IMR-90 (cell line): ENCODE results near the gene LAMC2. TPM values are rescaled to one million over a fixed set of nuclear protein-coding genes. Genes with fewer than 3 reads are reported as not detected.

Experiments
- ATAC-seq: fragments of 200-7000 bp; cut with Tn5 transposase; 2 replicates; pipeline ENCODE4 v1.9.1; 2020; ENCODE audit warnings: low read depth, mild to moderate bottlenecking, moderate library complexity
- BruUV-seq: library from RNA; stranded (reverse); fragments of 400-500 nt; replicated peaks from 2 replicates; lab custom pipeline; 2021; lab: Mats Ljungman, UMichigan
- CTCF ChIA-PET: fragments of 300-600 bp; formaldehyde crosslinking; extraction: SDS; loops from one replicate; lab custom pipeline; 2021; ENCODE audit warnings: antibody characterized with exemption; lab: Yijun Ruan, JAX
- POLR2A ChIA-PET: fragments of 300-600 bp; sonication (Branson Sonifier 250); formaldehyde crosslinking; loops from one replicate; lab custom pipeline; 2022; ENCODE audit warnings: antibody characterized with exemption; ENCODE audit not compliant: unreplicated experiment; lab: Charles Lee
- DNase-seq: peaks from one replicate; pipeline ENCODE4 v3.0.0; 2013
- H2AFZ ChIP-seq: replicated peaks from 2 replicates; pipeline ENCODE3; 2013; ENCODE audit warnings: low read length, mild to moderate bottlenecking; ENCODE audit not compliant: poor library complexity
- H2AK5ac ChIP-seq: 2 replicates; pipeline ENCODE4 v1.6.1; 2013; ENCODE audit warnings: low read depth, low read length, inconsistent platforms
- H2AK9ac ChIP-seq: replicated peaks from 2 replicates; pipeline ENCODE3; 2013; ENCODE audit warnings: mild to moderate bottlenecking, low read depth, low read length, moderate library complexity; ENCODE audit not compliant: poor library complexity
- H2BK120ac ChIP-seq: 2 replicates; pipeline ENCODE4 v1.6.1; 2013; ENCODE audit warnings: low read depth, low read length, inconsistent platforms
- H2BK15ac ChIP-seq: 3 replicates; pipeline ENCODE4 v1.6.1; 2013; ENCODE audit warnings: low read depth, low read length, inconsistent platforms
- H2BK20ac ChIP-seq: 2 replicates; pipeline ENCODE4 v1.6.1; 2013; ENCODE audit warnings: low read depth, mild to moderate bottlenecking, inconsistent platforms, low read length, moderate library complexity
- H2BK5ac ChIP-seq: 2 replicates; pipeline ENCODE4 v1.6.1; 2013; ENCODE audit warnings: mild to moderate bottlenecking, low read depth, low read length, inconsistent platforms; ENCODE audit not compliant: poor library complexity, severe bottlenecking
- H3K14ac ChIP-seq: replicated peaks from 2 replicates; pipeline ENCODE4 v1.6.1; 2013; ENCODE audit warnings: low read depth, low read length, inconsistent platforms
- H3K18ac ChIP-seq: 2 replicates; pipeline ENCODE4 v1.6.1; 2013; ENCODE audit warnings: low read depth, low read length, control low read depth
- H3K23ac ChIP-seq: 2 replicates; pipeline ENCODE4 v1.6.1; 2013; ENCODE audit warnings: low read depth, low read length, inconsistent platforms
- H3K27ac ChIP-seq: 2 replicates; pipeline ENCODE4 v1.5.1; 2013; ENCODE audit warnings: mild to moderate bottlenecking, control low read depth, low read length; ENCODE audit not compliant: insufficient read depth
- H3K27me3 ChIP-seq: 2 replicates; pipeline ENCODE4 v1.6.1; 2013; ENCODE audit warnings: low read length; ENCODE audit not compliant: control insufficient read depth, insufficient read depth
- H3K36me3 ChIP-seq: 2 replicates; pipeline ENCODE4 v1.6.1; 2013; ENCODE audit warnings: low read length, mixed read lengths; ENCODE audit not compliant: control insufficient read depth, insufficient read depth
- H3K4ac ChIP-seq: 2 replicates; pipeline ENCODE4 v1.6.1; 2013; ENCODE audit warnings: low read depth, low read length, inconsistent platforms
- H3K4me1 ChIP-seq: 2 replicates; pipeline ENCODE4 v1.6.1; 2013; ENCODE audit warnings: low read length, mixed read lengths; ENCODE audit not compliant: control insufficient read depth, insufficient read depth
- H3K4me2 ChIP-seq: 2 replicates; pipeline ENCODE4 v1.6.1; 2013; ENCODE audit warnings: low read depth, mild to moderate bottlenecking, control low read depth, low read length, moderate library complexity
- H3K4me3 ChIP-seq: 2 replicates; pipeline ENCODE4 v1.5.1; 2013; ENCODE audit warnings: low read depth, mild to moderate bottlenecking, control low read depth, low read length, moderate library complexity; ENCODE audit not compliant: insufficient read depth
- H3K56ac ChIP-seq: 2 replicates; pipeline ENCODE4 v1.6.1; 2013; ENCODE audit warnings: low read length, inconsistent platforms; ENCODE audit not compliant: insufficient read depth; ENCODE audit errors: extremely low read depth
- H3K79me1 ChIP-seq, 2 experiments: 2 replicates each; pipeline ENCODE4 v1.6.1; 2013; ENCODE audit warnings: low read length in 2 of 2, inconsistent platforms in 1 of 2, low read depth in 1 of 2
- H3K9ac ChIP-seq: 2 replicates; pipeline ENCODE4 v1.6.1; 2013; ENCODE audit warnings: low read depth, low read length, control low read depth
- H3K9me1 ChIP-seq: 2 replicates; pipeline ENCODE4 v1.6.1; 2013; ENCODE audit warnings: low read length, inconsistent platforms; ENCODE audit not compliant: insufficient read depth
- H3K9me3 ChIP-seq: 2 replicates; pipeline ENCODE4 v1.6.1; 2013; ENCODE audit warnings: low read length; ENCODE audit not compliant: control insufficient read depth, insufficient read depth
- H4K20me1 ChIP-seq: 2 replicates; pipeline ENCODE4 v1.6.1; 2013; ENCODE audit warnings: low read length, inconsistent platforms; ENCODE audit not compliant: insufficient read depth
- H4K5ac ChIP-seq: 2 replicates; pipeline ENCODE4 v1.6.1; 2013; ENCODE audit warnings: mild to moderate bottlenecking, low read depth, low read length, control low read depth
- H4K8ac ChIP-seq, 2 experiments: 2 replicates each; pipeline ENCODE4 v1.6.1; 2013; ENCODE audit warnings: low read depth in 2 of 2, low read length in 2 of 2, control low read depth in 1 of 2, inconsistent platforms in 1 of 2
- H4K91ac ChIP-seq: 2 replicates; pipeline ENCODE4 v1.6.1; 2013; ENCODE audit warnings: low read depth, low read length, inconsistent platforms; ENCODE audit not compliant: insufficient read depth
- FOS ChIP-seq: fragments of 150-350 bp; IDR thresholded peaks from 2 replicates; pipeline ENCODE4 v1.6.1; 2016; ENCODE audit warnings: low read depth, low read length
- MAZ ChIP-seq: IDR thresholded peaks from 2 replicates; pipeline ENCODE4 v1.6.1; 2012; ENCODE audit warnings: low read depth, mild to moderate bottlenecking, low read length, improper control_type of control experiment, moderate library complexity, borderline replicate concordance
- WGBS, 2 experiments: methylation state at CpG; one replicate each; pipeline versions ENCODE4 v1.1.5 to v1.1.7; 2013; ENCODE audit warnings: missing lambda C conversion rate in 2 of 2; ENCODE audit not compliant: insufficient read length in 1 of 2; ENCODE audit errors: extremely low coverage in 2 of 2; 5-methylcytosine and 5-hydroxymethylcytosine counted together
- dilution Hi-C: fragments of 300-500 bp; cut with HindIII; formaldehyde crosslinking; loops from one replicate; pipeline ENCODE4 v1.14.3; 2018; ENCODE audit warnings: low sequenced_read_pairs; ENCODE audit not compliant: unreplicated experiment
- in situ Hi-C: fragments of 300-500 bp; cut with MboI; formaldehyde crosslinking; loops from 3 replicates; pipeline ENCODE4 v1.14.3; 2019; ENCODE audit warnings: low sequenced_read_pairs, inconsistent platforms, mixed read lengths
- intact Hi-C: fragments of 100-400 bp; cut with micrococcal nuclease; formaldehyde crosslinking; loops from 2 replicates; pipeline ENCODE4 v1.10.0; 2022
- polyA plus RNA-seq, 3 experiments: library from polyadenylated mRNA; depleted of rRNA; stranded (reverse); fragments of >200 nt; gene quantifications; 2 replicates each; pipeline ENCODE4 v1.2.3, GENCODE V29; 2012; ENCODE audit warnings: low replicate concordance in 1 of 3
- total RNA-seq: library from RNA; depleted of rRNA; stranded (reverse); fragments of >200 nt; gene quantifications from 2 replicates; pipeline ENCODE4 v1.2.3, GENCODE V29; 2012

The LAMC2 gene
- total and polyA plus RNA-seq, 2 of the 4 experiments (the other 2 are of a cell fraction), result 2.3 to 2.8 TPM

DNA sequence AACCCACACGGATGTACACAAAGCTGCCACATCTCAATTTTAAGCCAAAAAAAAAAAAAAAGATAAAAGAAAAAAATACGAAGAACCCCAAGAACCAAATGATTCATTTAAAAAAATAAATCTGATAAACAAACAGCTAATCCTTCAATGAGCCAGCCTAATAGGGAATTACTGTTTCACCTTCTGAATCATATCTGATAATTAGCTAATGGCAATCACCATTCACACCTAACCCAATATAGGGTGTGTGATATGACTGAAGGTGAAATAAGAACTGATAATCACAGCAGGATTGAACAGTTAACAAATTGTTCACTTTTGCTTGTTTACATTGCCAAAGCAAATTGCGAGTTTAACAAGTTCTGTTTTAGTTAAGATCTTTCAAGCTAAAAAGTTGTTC is 61.4 kb downstream of the LAMC2 start:
- Histone ChIP-seq H2BK15ac (no peak overlapping the region; the same call in 2 of the 3 replicates), H4K8ac (no peak overlapping the region), H3K79me1 (no peaks in the 10 kb centered on the region), H3K56ac (no peak overlapping the region), H4K20me1 (no peaks in the 10 kb centered on the region), H3K4me2 (no peak overlapping the region), H2AK9ac (no peak overlapping the region), H3K14ac (no peak overlapping the region), H3K9me3 (peaks cover 3% of the 10 kb centered on the region; the same call in 1 of the 2 replicates), H3K23ac (no peak overlapping the region), H3K4ac (no peak overlapping the region), H2BK5ac (no peak overlapping the region), H2BK20ac (no peak overlapping the region), H3K27me3 (no peaks in the 10 kb centered on the region), H3K4me3 (no peak overlapping the region), H2AFZ (no peak overlapping the region), H3K9me1 (no peaks in the 10 kb centered on the region), H2AK5ac (no peak overlapping the region), H3K4me1 (no peaks in the 10 kb centered on the region), H3K27ac (no peak overlapping the region), H3K9ac (no peak overlapping the region), H3K36me3 (no peaks in the 10 kb centered on the region), H4K91ac (no peak overlapping the region), H2BK120ac (no peak overlapping the region), H4K5ac (no peak overlapping the region), H3K18ac (no peak overlapping the region)
- dilution Hi-C loops, result no loop called here
- DNase-seq, result no peak
- CTCF ChIA-PET, result interaction anchor here (0.6 to 2.6 kb wide), 3 partner anchors 13 to 52 kb away, joined by 4 to 10 read pairs (median 5); no protein-coding TSS in a partner anchor
- WGBS, 2 experiments, result no CpG with 5 or more reads among the region's 3 CpGs
- no TSS peak for BruUV-seq
- ATAC-seq, result no peak
- intact Hi-C loops, result no loop called here
- no peak for TF ChIP-seq MAZ
- no peak for TF ChIP-seq FOS
- POLR2A ChIA-PET, result no interaction called here
- in situ Hi-C loops, result loop anchor here (25.0 kb wide), 1 partner anchor 285 kb away; the partner anchor contains the start of gene SHCBP1L
